HepG2 (cell line): ENCODE results near the gene VARS2. TPM values are rescaled to one million over a fixed set of nuclear protein-coding genes. Genes with fewer than 3 reads are reported as not detected.

Source experiments
- ASH2L ChIP-seq: fragments of 300-600, 200-600 bp; sonication (generic); IDR thresholded peaks from 2 replicates; pipeline ENCODE4 v1.7.0; 2017; ENCODE audit warnings: low read depth, mild to moderate bottlenecking, moderate library complexity, mixed read lengths, low read length; ENCODE audit not compliant: insufficient read length
- CHCHD3 ChIP-seq: sonication (generic); formaldehyde crosslinking; IDR thresholded peaks from 2 replicates; pipeline ENCODE4 v1.8.0; 2022; ENCODE audit warnings: mild to moderate bottlenecking, missing genetic modification reagents, moderate library complexity
- ELF1 ChIP-seq: sonication (generic); formaldehyde crosslinking; IDR thresholded peaks from 2 replicates; pipeline ENCODE4 v1.4.0; 2020; ENCODE audit warnings: missing genetic modification reagents
- HNRNPL ChIP-seq: fragments of 200-400 bp; formaldehyde crosslinking; IDR thresholded peaks from 2 replicates; pipeline ENCODE4 v1.6.1; 2017; ENCODE audit warnings: mild to moderate bottlenecking, low read depth, low read length
- ISL2 ChIP-seq: sonication (generic); formaldehyde crosslinking; IDR thresholded peaks from 2 replicates; pipeline ENCODE4 v1.5.0; 2020; ENCODE audit warnings: missing genetic modification reagents
- KDM5A ChIP-seq: fragments of 200-600 bp; sonication (generic); IDR thresholded peaks from 2 replicates; pipeline ENCODE4 v1.7.0; 2018; ENCODE audit warnings: antibody characterized with exemption, mild to moderate bottlenecking, low read length, borderline replicate concordance
- NONO ChIP-seq, 2 experiments: fragments of 450-650 bp in 1 of 2; sonication (generic) in 1 of 2; formaldehyde crosslinking in 1 of 2; IDR thresholded peaks in 1 of 2; conservative IDR thresholded peaks in 1 of 2; 2 replicates each; pipeline versions ENCODE4 v1.6.1 to v1.8.0; 2017 to 2022; ENCODE audit warnings: mild to moderate bottlenecking in 1 of 2, missing genetic modification reagents in 1 of 2, moderate library complexity in 1 of 2
- PCBP2 ChIP-seq: fragments of 200-400 bp; formaldehyde crosslinking; optimal IDR thresholded peaks from 2 replicates; pipeline ENCODE3; 2018; ENCODE audit warnings: low read length, low read depth; ENCODE audit not compliant: poor library complexity, severe bottlenecking
- SETDB1 ChIP-seq: sonication (generic); formaldehyde crosslinking; IDR thresholded peaks from 2 replicates; pipeline ENCODE4 v1.5.1; 2020; ENCODE audit warnings: missing genetic modification reagents, mild to moderate bottlenecking, borderline replicate concordance
- SMARCE1 ChIP-seq: fragments of 450-650 bp; IDR thresholded peaks from 2 replicates; pipeline ENCODE4 v1.6.1; 2017; ENCODE audit warnings: borderline replicate concordance
- SPEN ChIP-seq: sonication (generic); formaldehyde crosslinking; IDR thresholded peaks from 2 replicates; pipeline ENCODE4 v1.5.1; 2020; ENCODE audit warnings: low read depth, mild to moderate bottlenecking, missing genetic modification reagents
- ZNF230 ChIP-seq: sonication (generic); formaldehyde crosslinking; IDR thresholded peaks from 2 replicates; pipeline ENCODE4 v1.4.0; 2020; ENCODE audit warnings: mild to moderate bottlenecking, missing genetic modification reagents
- ZNF605 ChIP-seq: sonication (generic); formaldehyde crosslinking; IDR thresholded peaks from 2 replicates; pipeline ENCODE4 v1.8.0; 2022; ENCODE audit warnings: mild to moderate bottlenecking, missing genetic modification reagents
- polyA plus RNA-seq, 8 experiments: library from polyadenylated mRNA; depleted of rRNA in 3 of 8; stranded (reverse) in 7 of 8; unstranded in 1 of 8; fragments of >200 nt; fragmentation: Illumina TruSeq in 4 of 8; extraction: Trizol in 4 of 8; gene quantifications; 2 replicates each; pipeline versions ENCODE4 v1.2.1 to v1.2.3, GENCODE V29; 2011 to 2016; ENCODE audit warnings: low read depth in 4 of 8, missing spikeins in 1 of 8, mixed read lengths in 1 of 8; ENCODE audit not compliant: insufficient read depth in 1 of 8
- total RNA-seq, 5 experiments: library from RNA; depleted of rRNA; stranded (reverse); fragments of >200 nt; fragmentation: Illumina TruSeq; extraction: Trizol; gene quantifications; 2 replicates each; pipeline ENCODE4 v1.2.3, GENCODE V29; 2016; ENCODE audit warnings: low read depth in 1 of 5
- TF ChIP-seq, protein P1 (sequence below): sonication (generic); formaldehyde crosslinking; IDR thresholded peaks from 2 replicates; pipeline ENCODE4 v1.9.0; 2022; ENCODE audit warnings: missing genetic modification reagents, mild to moderate bottlenecking, borderline replicate concordance
- TF ChIP-seq, protein P2 (sequence below): IDR thresholded peaks from 2 replicates; pipeline ENCODE4 v1.6.1; 2016; ENCODE audit warnings: low read depth
- TF ChIP-seq, protein P3 (sequence below): sonication (generic); formaldehyde crosslinking; conservative IDR thresholded peaks from 2 replicates; pipeline ENCODE4 v1.5.0; 2020; ENCODE audit warnings: missing genetic modification reagents
- TF ChIP-seq, protein P4 (sequence below): IDR thresholded peaks from 2 replicates; pipeline ENCODE4 v1.6.1; 2012; ENCODE audit warnings: low read length, improper control_type of control experiment

The VARS2 gene
- total and polyA plus RNA-seq, 2 of the 13 experiments (the other 11 are each of a cell fraction or from before 2014, with no cell fraction given) = 61.8 to 71.8 TPM

DNA sequence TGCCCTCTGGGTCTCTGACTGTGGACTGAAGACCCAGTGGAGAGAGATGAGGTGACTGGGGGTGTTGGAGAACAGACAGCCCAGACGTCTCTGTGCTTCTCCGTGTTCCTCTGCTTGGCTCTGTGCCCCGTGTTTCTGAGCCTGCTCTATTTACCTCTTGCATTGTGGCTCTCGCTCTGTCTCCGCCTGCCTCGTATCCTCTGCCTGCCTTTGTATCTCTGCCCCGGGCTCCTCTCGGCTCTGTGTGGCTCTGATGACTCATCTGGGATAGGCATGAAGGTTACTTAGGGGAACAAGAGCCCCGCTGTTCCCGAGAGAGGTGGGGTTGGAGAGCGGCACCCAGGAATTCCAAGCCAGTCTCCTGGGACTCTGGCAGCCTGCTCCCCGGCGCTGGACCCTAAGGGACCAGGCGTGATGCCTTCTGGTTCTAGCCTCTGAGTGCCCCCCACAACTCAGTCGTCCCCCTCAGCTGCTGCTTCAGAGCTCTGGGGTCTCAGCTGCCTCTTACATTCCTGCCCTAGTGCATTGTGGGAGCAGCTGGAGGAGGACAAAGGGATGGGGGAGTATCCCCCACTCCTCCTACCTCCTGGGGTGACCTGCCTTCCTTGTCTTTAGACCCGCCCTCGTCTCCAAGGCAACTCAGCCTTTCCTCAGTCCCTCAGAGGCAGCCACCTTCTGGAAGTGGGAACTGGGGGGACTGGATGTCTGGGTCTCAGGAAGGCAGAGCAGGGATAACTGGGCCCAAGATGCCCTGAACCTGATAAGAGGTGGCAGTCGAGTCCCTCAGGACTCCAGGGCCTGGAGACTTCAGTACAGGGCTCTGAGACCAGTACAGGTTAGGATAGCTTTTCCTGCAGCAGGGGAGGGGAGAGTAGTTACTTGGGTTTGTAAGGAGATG lies 27.8 kb upstream of the VARS2 start (continued):
- TF ChIP-seq, protein P1, sequence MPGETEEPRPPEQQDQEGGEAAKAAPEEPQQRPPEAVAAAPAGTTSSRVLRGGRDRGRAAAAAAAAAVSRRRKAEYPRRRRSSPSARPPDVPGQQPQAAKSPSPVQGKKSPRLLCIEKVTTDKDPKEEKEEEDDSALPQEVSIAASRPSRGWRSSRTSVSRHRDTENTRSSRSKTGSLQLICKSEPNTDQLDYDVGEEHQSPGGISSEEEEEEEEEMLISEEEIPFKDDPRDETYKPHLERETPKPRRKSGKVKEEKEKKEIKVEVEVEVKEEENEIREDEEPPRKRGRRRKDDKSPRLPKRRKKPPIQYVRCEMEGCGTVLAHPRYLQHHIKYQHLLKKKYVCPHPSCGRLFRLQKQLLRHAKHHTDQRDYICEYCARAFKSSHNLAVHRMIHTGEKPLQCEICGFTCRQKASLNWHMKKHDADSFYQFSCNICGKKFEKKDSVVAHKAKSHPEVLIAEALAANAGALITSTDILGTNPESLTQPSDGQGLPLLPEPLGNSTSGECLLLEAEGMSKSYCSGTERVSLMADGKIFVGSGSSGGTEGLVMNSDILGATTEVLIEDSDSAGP (CRISPR knock-in tag) = no peak
- TF ChIP-seq ISL2 (CRISPR knock-in tag) (0 out of 2 replicates have a peak, but pooled peaks have one; percentile 20), CHCHD3 (CRISPR knock-in tag) (no peak), SMARCE1 (no peak), ZNF605 (0 out of 2 replicates have a peak, but pooled peaks have one; percentile 29), HNRNPL (no peak), PCBP2 (no peak), ELF1 (CRISPR knock-in tag) (no peak), ZNF230 (CRISPR knock-in tag) (no peak), SETDB1 (CRISPR knock-in tag) (no peak), KDM5A (no peak), NONO (IDR thresholded peaks at IDR 0.05) (no peak), NONO (CRISPR knock-in tag; conservative IDR thresholded peaks at IDR 0.05) (no peak), SPEN (CRISPR knock-in tag) (no peak), ASH2L (peak; percentile 54)
- TF ChIP-seq, protein P2, sequence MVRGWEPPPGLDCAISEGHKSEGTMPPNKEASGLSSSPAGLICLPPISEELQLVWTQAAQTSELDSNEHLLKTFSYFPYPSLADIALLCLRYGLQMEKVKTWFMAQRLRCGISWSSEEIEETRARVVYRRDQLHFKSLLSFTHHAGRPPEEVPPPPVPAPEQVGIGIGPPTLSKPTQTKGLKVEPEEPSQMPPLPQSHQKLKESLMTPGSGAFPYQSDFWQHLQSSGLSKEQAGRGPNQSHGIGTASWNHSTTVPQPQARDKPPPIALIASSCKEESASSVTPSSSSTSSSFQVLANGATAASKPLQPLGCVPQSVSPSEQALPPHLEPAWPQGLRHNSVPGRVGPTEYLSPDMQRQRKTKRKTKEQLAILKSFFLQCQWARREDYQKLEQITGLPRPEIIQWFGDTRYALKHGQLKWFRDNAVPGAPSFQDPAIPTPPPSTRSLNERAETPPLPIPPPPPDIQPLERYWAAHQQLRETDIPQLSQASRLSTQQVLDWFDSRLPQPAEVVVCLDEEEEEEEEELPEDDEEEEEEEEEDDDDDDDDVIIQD (CRISPR knock-in tag) = peak; percentile 15; the same call in 1 of the 2 replicates
- TF ChIP-seq, protein P3, sequence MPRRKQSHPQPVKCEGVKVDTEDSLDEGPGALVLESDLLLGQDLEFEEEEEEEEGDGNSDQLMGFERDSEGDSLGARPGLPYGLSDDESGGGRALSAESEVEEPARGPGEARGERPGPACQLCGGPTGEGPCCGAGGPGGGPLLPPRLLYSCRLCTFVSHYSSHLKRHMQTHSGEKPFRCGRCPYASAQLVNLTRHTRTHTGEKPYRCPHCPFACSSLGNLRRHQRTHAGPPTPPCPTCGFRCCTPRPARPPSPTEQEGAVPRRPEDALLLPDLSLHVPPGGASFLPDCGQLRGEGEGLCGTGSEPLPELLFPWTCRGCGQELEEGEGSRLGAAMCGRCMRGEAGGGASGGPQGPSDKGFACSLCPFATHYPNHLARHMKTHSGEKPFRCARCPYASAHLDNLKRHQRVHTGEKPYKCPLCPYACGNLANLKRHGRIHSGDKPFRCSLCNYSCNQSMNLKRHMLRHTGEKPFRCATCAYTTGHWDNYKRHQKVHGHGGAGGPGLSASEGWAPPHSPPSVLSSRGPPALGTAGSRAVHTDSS = no peak
- TF ChIP-seq, protein P4, sequence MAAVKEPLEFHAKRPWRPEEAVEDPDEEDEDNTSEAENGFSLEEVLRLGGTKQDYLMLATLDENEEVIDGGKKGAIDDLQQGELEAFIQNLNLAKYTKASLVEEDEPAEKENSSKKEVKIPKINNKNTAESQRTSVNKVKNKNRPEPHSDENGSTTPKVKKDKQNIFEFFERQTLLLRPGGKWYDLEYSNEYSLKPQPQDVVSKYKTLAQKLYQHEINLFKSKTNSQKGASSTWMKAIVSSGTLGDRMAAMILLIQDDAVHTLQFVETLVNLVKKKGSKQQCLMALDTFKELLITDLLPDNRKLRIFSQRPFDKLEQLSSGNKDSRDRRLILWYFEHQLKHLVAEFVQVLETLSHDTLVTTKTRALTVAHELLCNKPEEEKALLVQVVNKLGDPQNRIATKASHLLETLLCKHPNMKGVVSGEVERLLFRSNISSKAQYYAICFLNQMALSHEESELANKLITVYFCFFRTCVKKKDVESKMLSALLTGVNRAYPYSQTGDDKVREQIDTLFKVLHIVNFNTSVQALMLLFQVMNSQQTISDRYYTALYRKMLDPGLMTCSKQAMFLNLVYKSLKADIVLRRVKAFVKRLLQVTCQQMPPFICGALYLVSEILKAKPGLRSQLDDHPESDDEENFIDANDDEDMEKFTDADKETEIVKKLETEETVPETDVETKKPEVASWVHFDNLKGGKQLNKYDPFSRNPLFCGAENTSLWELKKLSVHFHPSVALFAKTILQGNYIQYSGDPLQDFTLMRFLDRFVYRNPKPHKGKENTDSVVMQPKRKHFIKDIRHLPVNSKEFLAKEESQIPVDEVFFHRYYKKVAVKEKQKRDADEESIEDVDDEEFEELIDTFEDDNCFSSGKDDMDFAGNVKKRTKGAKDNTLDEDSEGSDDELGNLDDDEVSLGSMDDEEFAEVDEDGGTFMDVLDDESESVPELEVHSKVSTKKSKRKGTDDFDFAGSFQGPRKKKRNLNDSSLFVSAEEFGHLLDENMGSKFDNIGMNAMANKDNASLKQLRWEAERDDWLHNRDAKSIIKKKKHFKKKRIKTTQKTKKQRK = no peak
